Activated gamma-delta T cell (primary cell): Measurements from ENCODE around the gene TRHDE.

Experiments
- DNase-seq: peaks from one replicate; lab custom pipeline; 2025; lab: John Stamatoyannopoulos, UW

Gene TRHDE

DNA sequence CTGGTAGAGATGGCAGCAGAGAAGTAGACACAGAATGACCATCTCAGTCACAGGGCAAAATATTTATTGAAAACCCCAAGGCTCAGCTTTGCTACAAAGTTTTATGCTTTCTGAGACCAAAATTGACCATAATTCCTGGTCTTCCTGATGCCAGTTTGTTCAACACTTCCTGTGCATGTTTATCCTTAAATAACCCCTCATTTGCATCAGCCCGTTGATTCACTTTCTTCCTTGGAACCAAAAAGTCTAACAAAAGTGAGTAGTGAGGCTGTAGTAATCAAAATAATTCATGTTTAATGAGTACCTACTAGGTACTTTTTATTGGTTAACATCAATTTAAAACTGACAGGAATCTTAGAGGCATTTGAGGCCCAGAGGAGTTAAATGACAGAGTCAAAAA is 51.7 kb downstream of the TRHDE start:
- no peak for DNase-seq

GRCh38 chr12:72330301-72330700 is 58.1 kb downstream of the TRHDE start:
- no peak for DNase-seq

GRCh38 chr12:72330784-72331183 is 58.6 kb downstream of the TRHDE start:
- no peak for DNase-seq

DNA sequence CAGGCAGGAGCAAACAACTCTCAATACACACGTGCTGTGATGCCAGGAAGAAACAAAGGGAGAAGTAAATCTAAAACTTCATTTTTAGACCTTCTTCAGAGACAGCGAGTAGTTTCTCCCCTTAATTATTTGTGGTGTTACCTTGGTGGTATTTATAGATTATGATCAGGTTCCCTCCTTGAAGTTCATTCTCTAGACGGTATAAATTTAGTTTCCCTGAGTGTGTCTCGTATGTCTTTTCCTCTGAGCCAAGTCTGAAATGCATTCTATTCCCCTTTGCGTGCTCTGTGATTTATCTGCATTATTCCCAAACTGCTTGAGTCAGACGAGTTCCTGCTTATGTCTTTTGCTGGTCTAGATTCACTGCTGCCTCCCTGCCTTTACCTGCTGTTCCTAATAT is 65.2 kb downstream of the TRHDE start:
- no peak for DNase-seq

- no peak for DNase-seq
Measured at GRCh38 chr12:72337946-72338345, 65.8 kb downstream of the TRHDE start.

GRCh38 chr12:72338437-72338836 is 66.3 kb downstream of the TRHDE start:
- DNase-seq, result no peak

GRCh38 chr12:72346363-72346944 is 74.3 kb downstream of the TRHDE start:
- no peak for DNase-seq

DNA sequence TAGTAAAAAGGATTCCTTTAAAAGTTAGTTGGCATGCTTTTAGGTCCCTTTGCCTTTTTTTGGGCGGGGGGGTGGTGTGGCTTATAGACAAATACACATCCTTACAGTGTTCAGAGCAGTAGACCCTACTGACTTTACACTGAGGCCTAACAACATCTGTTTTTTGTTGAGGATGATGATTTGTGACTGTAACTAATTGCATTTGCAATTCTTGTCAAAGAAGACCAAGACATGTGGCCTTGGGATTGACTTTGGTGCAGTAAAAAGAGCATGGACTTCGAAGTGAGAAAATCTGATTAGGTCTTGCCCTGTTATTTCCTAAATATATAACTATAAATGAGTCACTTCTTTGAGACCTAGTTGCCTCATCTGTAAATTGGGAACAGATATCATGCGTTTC is 77.3 kb downstream of the TRHDE start:
- no peak for DNase-seq

DNA sequence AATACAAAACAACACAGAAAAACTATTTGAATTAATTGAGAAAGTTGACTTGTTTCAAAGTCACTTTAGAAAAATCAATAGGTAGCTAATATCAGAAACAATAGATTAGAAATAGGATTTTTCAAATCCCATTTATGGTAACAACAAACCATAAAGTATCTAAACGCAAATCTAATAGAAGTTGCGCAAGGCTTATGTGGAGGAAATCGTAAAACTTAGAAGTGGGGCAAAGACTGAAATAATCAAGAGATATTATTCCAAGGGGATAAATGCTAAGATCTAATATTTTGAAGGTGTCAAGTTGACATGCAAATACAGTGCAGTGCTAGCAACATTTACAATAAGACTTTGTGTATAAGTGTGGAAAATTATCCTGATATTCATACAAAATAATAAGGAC is 87.2 kb downstream of the TRHDE start:
- DNase-seq, result no peak

DNA sequence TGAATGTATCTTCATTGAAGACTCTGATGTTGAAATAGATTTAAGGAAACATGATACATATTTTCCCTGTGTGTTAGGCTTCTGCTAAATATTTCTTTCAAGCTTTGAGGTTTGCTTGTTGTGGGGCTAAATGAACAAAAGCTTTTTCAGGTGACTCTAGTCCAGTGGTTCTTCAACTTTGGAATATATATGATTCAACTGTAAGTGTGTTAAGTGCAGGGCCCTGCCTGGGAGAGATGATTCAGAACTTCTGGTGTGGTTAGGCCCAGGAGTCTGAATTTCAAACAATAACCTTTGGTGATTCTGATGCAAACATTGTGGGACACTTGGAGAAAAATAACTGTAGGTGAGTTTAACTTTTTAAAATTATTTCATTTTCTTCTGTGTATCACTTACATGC is 93.0 kb downstream of the TRHDE start:
- no peak for DNase-seq

DNA sequence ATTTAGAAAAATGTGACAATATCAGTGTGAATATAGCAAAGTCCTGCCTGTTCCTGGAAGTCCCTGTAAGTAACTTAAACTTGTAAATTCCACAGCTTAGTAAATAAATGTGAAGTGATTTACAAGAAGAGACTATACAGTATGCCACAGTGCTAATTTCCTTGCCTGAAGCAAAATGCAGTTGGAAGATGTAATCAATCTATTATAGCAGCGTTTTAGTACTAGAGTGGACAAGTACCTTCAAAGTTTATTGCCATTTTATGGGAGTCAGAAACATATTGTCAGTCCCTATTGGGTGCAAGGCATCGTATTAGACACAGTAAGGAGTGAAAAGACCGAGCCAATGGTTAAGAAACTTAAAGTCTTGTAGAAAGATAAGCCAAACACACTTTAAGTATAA is 94.1 kb downstream of the TRHDE start:
- DNase-seq, result no peak

DNA sequence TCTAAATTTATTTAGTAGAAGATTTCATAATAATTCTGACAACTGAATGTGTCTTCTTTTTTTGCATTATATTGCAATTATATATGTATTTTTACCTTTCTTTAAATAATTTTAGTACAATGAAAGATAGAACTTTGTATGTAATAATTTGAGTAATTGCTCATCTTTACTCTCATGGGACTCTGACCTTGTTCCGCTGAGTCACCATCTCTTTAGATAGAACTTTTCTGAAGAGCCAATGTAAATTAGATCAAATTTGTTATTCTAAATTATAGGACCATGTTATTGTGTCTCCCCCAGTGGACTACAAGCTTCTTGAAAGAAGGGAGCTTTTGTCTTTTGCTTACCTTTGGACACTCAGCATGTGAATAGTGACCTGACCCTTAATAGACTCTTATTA is 96.1 kb downstream of the TRHDE start:
- no peak for DNase-seq

GRCh38 chr12:72368719-72369422 is 96.7 kb downstream of the TRHDE start:
- no peak for DNase-seq

DNA sequence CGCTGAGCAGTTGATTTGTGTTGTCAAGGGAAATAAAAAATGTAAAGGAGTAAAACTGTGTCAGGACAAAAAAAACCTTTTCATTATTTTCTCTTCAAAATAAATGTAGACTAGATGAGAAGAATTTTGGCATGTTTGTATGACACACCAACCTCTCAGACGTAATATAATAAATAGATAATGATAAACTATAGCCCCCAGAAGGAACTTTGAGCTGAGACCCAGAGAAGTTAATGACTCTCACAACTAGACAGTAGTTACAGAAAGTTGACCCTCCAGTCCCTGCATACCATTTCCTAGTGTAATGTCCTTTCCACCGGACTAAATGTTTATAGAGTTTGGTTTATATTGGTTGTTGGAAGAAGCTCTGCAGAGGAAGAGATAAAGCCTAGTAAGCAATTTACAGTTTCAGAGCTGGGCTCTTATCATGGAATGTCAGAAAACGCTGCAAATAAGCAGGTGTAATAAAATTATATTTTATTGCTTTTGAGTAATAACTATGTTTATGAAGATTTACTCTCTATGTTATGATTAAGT is 97.3 kb downstream of the TRHDE start:
- no peak for DNase-seq

DNA sequence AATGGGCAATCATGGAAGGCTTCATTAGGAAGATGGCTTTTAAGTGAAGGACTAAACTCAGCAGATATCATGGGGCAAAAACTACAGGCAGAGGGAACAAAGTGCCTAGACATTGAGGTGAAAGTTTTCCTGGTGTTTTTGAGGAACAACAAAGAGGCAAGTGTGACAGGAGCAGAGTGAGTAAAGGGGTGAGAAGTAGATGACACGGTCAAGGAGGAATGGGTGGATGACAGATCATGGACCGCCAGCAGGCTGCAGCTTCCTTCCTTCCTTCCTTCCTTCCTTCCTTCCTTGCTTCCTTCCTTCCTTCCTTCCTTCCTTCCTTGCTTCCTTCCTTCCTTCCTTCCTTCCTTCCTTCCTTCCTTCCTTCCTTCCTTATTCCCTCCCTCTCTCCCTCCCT is 108.3 kb downstream of the TRHDE start:
- DNase-seq, result no peak

- no peak for DNase-seq
Measured at GRCh38 chr12:72388322-72388721, 116.2 kb downstream of the TRHDE start.

DNA sequence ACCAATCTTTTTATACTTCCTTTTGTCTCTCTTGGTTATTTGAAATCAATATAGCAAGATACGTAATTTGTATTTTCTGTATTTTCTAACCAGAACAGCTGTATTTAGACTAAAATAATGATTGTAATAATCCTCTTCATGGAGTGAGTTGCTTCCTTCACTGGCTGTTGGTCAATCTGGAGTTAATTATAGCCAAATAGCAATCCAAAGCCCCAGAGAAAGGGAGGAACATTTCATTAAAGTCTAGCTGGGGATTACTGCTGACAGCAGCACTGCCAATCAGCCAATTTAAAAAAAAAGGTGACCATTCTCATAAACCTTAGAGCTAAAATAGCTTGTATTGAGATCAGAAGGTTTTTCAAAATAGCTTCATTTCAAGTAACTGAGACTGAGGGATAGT is 118.0 kb downstream of the TRHDE start:
- DNase-seq, result no peak

DNA sequence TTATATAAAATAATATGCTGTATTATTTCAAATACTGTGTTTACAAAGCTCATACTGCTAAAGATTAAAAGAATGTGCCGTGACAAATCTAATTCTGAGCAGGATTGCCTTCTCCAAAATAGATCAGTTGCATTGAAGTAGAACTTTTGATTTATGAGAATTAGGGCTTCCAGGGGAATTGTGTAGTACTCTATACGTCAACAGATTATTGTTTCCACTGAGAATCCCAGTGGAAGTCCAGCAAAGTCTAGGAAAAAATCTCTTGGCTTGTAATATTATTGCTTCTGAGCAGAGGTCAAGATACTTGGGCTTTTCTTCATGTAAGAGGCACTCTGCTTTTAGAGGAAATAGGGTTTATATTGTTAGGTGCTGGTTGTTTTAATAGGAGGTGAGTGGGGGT is 133.9 kb downstream of the TRHDE start:
- DNase-seq, result no peak

DNA sequence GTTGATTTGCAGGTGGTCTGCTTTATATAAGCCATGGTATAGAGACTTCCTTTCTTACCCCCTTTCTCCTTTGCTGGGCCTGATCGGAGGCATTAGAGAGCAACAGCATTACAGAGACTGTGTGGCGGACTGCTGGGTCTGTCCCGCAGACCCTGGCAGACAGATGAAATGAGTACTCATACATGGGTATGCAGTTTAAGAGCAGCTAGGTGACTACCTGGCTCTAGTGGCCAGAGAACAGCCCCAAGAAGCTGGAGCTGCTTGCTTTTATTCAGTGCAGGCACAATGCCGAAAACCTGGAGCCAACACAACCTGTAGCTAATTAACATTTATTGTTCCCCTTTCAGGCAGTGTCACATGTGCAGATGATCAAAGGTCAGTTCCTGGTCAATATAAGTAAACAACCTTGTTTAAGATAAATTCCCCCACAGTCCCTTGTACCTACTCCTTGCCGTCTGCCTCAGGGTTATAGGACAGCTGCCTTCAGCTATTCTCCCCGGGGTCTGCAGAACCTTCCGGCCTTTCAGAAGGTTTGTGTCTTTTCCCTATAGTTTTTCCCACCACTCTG is 160.0 kb downstream of the TRHDE start:
- no peak for DNase-seq

- DNase-seq, result no peak
Measured at GRCh38 chr12:72433298-72433697, 161.1 kb downstream of the TRHDE start.

DNA sequence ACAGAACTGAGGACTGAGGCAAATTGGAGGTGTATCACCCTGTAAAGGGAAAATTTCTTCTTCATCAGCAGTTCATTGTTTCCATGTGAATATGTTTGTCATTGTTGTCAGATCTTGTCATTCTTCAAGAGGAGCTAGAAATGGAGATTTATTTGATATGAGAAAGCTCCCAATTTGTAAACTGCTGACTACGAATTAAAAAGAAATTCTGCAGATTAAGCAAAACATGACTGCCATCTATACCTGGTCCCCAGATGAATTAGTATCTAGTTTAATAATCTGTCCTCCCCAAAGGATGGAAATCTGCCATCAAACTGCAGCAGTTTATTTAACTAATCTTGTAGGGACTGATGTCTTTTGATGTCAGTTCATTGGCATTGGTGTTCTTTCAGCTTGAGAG is 162.8 kb downstream of the TRHDE start:
- no peak for DNase-seq

DNA sequence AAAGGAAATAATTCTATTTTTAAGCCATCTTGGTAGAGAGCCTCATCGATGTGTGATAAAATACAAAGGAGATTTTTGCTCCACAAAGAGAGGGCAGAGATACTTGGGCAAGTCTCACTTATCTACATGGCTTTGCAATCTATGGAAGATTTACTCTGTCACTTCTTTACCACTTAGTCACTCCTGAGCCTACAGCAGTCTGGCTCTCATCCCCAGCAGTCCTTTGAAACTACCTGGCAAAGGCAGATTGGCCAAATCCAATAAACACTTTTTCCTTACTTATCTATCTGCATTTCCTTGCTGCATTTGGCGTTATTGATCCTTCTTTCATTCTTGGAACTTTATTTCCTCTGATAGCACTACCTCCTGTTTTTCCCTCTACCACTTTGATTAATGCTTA is 170.0 kb downstream of the TRHDE start:
- DNase-seq, result no peak

GRCh38 chr12:72444125-72444524 is 172.0 kb downstream of the TRHDE start:
- no peak for DNase-seq

DNA sequence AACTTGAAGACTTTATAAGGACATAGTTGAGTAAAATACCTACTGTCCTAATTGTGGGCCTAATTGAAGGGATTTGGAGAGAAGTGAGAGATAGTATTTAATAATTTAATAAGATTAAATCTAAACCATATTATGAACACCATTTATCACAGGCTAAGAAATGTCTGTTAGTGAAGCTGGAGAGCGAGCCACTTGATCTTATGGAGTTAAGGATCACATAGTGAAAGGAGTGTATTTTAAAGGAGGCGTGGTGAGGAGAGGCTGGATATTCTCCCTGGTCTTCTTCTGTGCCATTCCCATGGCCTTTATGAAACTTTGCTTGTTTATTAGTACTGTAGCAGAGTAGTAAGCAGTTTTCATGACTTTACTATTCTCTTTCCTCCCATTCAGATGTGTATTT is 172.4 kb downstream of the TRHDE start:
- no peak for DNase-seq
